ENCODE results near the gene MFAP4.

DNA sequence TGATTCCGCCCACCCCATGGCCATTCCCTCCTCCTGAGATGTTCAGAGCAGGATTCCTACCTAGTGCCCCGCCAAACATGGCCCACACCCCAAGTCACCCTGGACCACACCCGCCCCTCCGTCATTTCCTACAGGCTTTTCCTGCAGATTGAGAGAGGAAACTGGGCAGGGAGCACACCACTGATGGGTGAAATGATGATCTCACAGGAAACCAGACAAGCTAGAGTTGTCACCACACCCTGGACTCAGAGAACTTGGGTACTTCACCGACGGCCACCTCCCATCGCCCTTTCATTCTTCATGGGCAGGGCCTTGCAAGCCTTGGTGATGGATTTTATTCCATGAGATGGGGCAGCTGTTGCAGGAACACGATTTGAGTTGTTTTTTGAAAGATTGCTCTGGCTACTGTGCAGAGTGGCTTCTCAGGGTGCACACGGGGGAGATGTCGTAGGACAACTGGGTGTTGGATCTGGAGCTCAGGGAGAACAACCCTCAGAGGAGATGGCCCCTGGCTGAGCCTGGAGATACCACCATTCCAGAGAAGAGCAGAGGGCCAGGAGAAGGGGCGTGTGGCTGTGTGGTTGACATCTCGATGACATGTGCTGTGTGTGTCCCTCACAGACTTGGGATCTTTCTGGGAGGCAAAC, 17.0 kb downstream of the MFAP4 start:
- TF ChIP-seq, protein P1, sequence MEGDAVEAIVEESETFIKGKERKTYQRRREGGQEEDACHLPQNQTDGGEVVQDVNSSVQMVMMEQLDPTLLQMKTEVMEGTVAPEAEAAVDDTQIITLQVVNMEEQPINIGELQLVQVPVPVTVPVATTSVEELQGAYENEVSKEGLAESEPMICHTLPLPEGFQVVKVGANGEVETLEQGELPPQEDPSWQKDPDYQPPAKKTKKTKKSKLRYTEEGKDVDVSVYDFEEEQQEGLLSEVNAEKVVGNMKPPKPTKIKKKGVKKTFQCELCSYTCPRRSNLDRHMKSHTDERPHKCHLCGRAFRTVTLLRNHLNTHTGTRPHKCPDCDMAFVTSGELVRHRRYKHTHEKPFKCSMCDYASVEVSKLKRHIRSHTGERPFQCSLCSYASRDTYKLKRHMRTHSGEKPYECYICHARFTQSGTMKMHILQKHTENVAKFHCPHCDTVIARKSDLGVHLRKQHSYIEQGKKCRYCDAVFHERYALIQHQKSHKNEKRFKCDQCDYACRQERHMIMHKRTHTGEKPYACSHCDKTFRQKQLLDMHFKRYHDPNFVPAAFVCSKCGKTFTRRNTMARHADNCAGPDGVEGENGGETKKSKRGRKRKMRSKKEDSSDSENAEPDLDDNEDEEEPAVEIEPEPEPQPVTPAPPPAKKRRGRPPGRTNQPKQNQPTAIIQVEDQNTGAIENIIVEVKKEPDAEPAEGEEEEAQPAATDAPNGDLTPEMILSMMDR (conservative IDR thresholded peaks at IDR 0.05; ENCODE audit: low read length): no peak
- no peak for TF ChIP-seq EZH2phosphoT487 (IDR thresholded peaks at IDR 0.05; ENCODE audit: borderline replicate concordance)

Measured in Loucy (cell line).